Sigmoid colon (tissue), 7 donors: ENCODE data around the gene REV3L. TPM values are rescaled to one million over a fixed set of nuclear protein-coding genes. Genes with fewer than 3 reads are reported as not detected.

Experiments used
- DNase-seq: peaks from one replicate; pipeline ENCODE4 v3.0.0-alpha.2; 2019
- H3K27ac ChIP-seq, 4 donors: fragments of 200-600 bp; sonication (generic); one replicate each; pipeline ENCODE4 v1.5.1; 2016 to 2019; ENCODE audit warnings: mild to moderate bottlenecking in 1 of 4
- H3K27me3 ChIP-seq, 3 donors: fragments of 200-600 bp; sonication (generic); one replicate each; pipeline ENCODE4 v1.5.1; 2019; ENCODE audit warnings: mild to moderate bottlenecking in 1 of 3
- H3K36me3 ChIP-seq, 4 donors: fragments of 200-600 bp; sonication (generic); one replicate each; pipeline ENCODE4 v1.5.1; 2016 to 2019
- H3K4me1 ChIP-seq, 4 donors: fragments of 200-600 bp; sonication (generic); one replicate each; pipeline ENCODE4 v1.5.1; 2017 to 2019
- H3K4me3 ChIP-seq, 4 donors: fragments of 200-600 bp; sonication (generic); one replicate each; pipeline ENCODE4 v1.5.1; 2017 to 2019; ENCODE audit warnings: mild to moderate bottlenecking in 2 of 4, moderate library complexity in 1 of 4
- H3K9me3 ChIP-seq, 4 donors: fragments of 200-600 bp in 3 of 4; sonication (generic) in 3 of 4; one replicate each; pipeline versions ENCODE4 v1.5.1 to v1.6.1; 2013 to 2019
- EP300 ChIP-seq, 4 donors: sonication (generic); formaldehyde crosslinking; IDR thresholded peaks; one replicate each; pipeline ENCODE4 v1.6.1; 2017; ENCODE audit warnings: antibody characterized with exemption in 4 of 4
- POLR2A ChIP-seq, 2 donors: fragments of 450-650 bp; IDR thresholded peaks; one replicate each; pipeline ENCODE4 v1.6.1; 2016; ENCODE audit warnings: antibody characterized with exemption in 2 of 2, mild to moderate bottlenecking in 2 of 2, moderate library complexity in 2 of 2
- POLR2AphosphoS5 ChIP-seq, 4 donors: sonication (generic); formaldehyde crosslinking; IDR thresholded peaks; one replicate each; pipeline ENCODE4 v1.6.1; 2017; ENCODE audit warnings: antibody characterized with exemption in 4 of 4
- WGBS, 2 donors: extraction: QIAGEN DNeasy Blood & Tissue Kit; methylation state at CpG; one replicate each; pipeline ENCODE4 v1.1.7; 2013; 5-methylcytosine and 5-hydroxymethylcytosine counted together
- intact Hi-C: fragments of 100-400 bp; cut with DNase I; formaldehyde crosslinking; loops from one replicate; pipeline ENCODE4 v1.15.1; 2023
- polyA plus RNA-seq, 3 donors: library from polyadenylated mRNA; stranded (reverse); fragments of 200-250 nt; gene quantifications; one replicate each; pipeline ENCODE4 v1.2.3, GENCODE V29; 2013
- total RNA-seq, 4 donors: library from RNA; depleted of rRNA; stranded (reverse); fragments of >200 nt; gene quantifications; one replicate each; pipeline ENCODE4 v1.1.0, GENCODE V29; 2016
- TF ChIP-seq, protein P1 (sequence below), 4 experiments: fragments of 450-650 bp in 3 of 4; fragments of 200-600 bp in 1 of 4; IDR thresholded peaks; one replicate each; pipeline ENCODE4 v1.5.1; 2016 to 2019; ENCODE audit warnings: antibody characterized with exemption in 4 of 4, mild to moderate bottlenecking in 3 of 4, moderate library complexity in 2 of 4
- donor health status: healthy with polysubstance abuse.
- donor health status: Bipolar disorder and iron deficiency.
- donor health status: healthy.

The REV3L gene
- total and polyA plus RNA-seq, 7 donors, result 3.0 to 122 (median 72.1) TPM

DNA sequence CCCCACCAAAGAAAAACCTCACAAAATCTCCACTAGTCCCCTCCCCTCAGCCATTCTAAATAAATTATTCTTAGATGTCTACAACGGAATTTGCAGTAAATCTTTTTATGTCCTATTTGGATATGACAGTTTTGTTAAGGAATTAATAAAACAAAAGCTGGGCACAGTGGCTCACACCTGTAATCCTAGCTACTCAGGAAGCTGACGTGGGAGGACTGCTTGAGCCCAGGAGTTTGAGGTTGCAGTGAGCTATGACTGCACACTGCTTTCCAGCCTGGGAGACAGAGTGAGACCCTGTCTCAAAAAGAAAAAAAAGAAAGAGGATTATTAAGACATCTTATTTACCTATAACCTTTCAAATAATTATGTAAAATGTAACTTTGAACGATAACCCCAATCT lies 230.3 kb downstream of the REV3L start:
- Histone ChIP-seq H3K4me3 (no peak overlapping the region), H3K27ac (no peak overlapping the region), H3K36me3 (no peaks in the 10 kb centered on the region), H3K4me1 (no peaks in the 10 kb centered on the region), H3K9me3 (no peaks in the 10 kb centered on the region), H3K27me3 (peaks cover 0 to 7% (median 0%) of the 10 kb centered on the region in 3 donors)
- intact Hi-C loops, result no loop called here
- no peak for DNase-seq
- 74 to 87% methylated on average over 3 of the region's 3 CpGs for WGBS, 2 donors
- TF ChIP-seq, protein P1, sequence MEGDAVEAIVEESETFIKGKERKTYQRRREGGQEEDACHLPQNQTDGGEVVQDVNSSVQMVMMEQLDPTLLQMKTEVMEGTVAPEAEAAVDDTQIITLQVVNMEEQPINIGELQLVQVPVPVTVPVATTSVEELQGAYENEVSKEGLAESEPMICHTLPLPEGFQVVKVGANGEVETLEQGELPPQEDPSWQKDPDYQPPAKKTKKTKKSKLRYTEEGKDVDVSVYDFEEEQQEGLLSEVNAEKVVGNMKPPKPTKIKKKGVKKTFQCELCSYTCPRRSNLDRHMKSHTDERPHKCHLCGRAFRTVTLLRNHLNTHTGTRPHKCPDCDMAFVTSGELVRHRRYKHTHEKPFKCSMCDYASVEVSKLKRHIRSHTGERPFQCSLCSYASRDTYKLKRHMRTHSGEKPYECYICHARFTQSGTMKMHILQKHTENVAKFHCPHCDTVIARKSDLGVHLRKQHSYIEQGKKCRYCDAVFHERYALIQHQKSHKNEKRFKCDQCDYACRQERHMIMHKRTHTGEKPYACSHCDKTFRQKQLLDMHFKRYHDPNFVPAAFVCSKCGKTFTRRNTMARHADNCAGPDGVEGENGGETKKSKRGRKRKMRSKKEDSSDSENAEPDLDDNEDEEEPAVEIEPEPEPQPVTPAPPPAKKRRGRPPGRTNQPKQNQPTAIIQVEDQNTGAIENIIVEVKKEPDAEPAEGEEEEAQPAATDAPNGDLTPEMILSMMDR (IDR thresholded peaks at IDR 0.05), result no peak
- TF ChIP-seq EP300 (IDR thresholded peaks at IDR 0.05), result no peak
- no peak for TF ChIP-seq POLR2AphosphoS5 (IDR thresholded peaks at IDR 0.05)
- no peak for TF ChIP-seq POLR2A (IDR thresholded peaks at IDR 0.05)

DNA sequence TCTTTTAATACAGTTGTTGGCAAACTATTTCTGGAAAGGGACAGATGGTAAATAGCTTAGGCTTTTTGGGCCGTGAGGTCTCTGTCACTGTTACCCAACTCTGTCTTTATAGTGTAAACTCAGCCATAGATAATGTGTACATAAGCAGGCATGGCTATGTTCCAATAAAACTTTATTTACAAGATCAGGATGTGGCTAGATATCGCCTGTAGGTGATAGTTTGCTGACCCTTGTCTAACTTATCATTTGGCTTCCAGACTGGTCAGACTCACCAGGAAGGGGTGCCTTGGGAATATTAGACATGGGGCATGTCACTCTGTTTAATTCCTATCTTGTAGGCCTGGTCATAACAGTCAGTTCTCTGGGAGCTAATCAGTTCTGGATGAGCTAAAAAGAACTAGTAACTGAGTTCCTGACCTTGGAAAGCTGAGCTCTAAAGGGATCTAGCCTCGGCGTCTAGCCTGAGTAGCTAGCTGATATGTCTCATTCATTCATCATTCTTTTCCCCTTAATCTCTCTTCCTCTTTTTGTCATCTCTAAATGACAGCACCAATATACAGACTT lies 232.1 kb downstream of the REV3L start:
- Histone ChIP-seq H3K9me3 (no peaks in the 10 kb centered on the region), H3K4me1 (no peaks in the 10 kb centered on the region), H3K27ac (no peak overlapping the region), H3K36me3 (no peaks in the 10 kb centered on the region), H3K27me3 (peaks cover 0 to 7% (median 0%) of the 10 kb centered on the region in 3 donors), H3K4me3 (no peak overlapping the region)
- WGBS, 2 donors, result 55 to 62% methylated on average over 4 of the region's 4 CpGs
- intact Hi-C loops, result no loop called here
- TF ChIP-seq EP300 (IDR thresholded peaks at IDR 0.05) (no peak), POLR2A (IDR thresholded peaks at IDR 0.05) (no peak), POLR2AphosphoS5 (IDR thresholded peaks at IDR 0.05) (no peak)
- TF ChIP-seq, protein P1 (IDR thresholded peaks at IDR 0.05), result no peak
- no peak for DNase-seq

Other genes starting within 250 kb of the REV3L start
- 10 to 100 TPM; 15.8 to 21.4 (median 17.3) TPM for gene TRAF3IP2, start 122.7 kb upstream of the REV3L start, total RNA-seq
- 10 to 100 TPM; 39.2 to 58.5 (median 48.0) TPM for gene TRAF3IP2, start 122.7 kb upstream of the REV3L start, polyA plus RNA-seq